AG04450 (cell line): ENCODE data around the gene PROKR2. TPM values are rescaled to one million over a fixed set of nuclear protein-coding genes. Genes with fewer than 3 reads are reported as not detected.

ENCODE experiments used
- CTCF ChIA-PET: fragments of 300-600, 350-600 bp; formaldehyde crosslinking; extraction: SDS; loops from one replicate; lab custom pipeline; 2022; ENCODE audit warnings: antibody characterized with exemption, inconsistent platforms; lab: Charles Lee
- POLR2A ChIA-PET: fragments of 350-600 bp; formaldehyde crosslinking; extraction: SDS; loops from one replicate; lab custom pipeline; 2021; ENCODE audit warnings: antibody characterized with exemption, inconsistent platforms; lab: Yijun Ruan, JAX
- DNase-seq: peaks from one replicate; pipeline ENCODE4 v3.0.0-alpha.2; 2011; ENCODE audit warnings: low read depth, low spot score
- H3K27ac ChIP-seq: one replicate; pipeline ENCODE4 v1.5.1; 2012; ENCODE audit warnings: low read depth, low read length, control low read depth
- H3K27me3 ChIP-seq: one replicate; pipeline ENCODE4 v1.6.0; 2012; ENCODE audit warnings: low read length; ENCODE audit not compliant: control insufficient read depth, insufficient read depth
- H3K4me3 ChIP-seq: 2 replicates; pipeline ENCODE4 v1.5.1; 2011; ENCODE audit warnings: mild to moderate bottlenecking, low read depth, low read length, control low read depth
- H3K9me3 ChIP-seq: 2 replicates; pipeline ENCODE4 v1.5.1; 2012; ENCODE audit warnings: low read length; ENCODE audit not compliant: control insufficient read depth, insufficient read depth
- polyA plus RNA-seq: library from polyadenylated mRNA; depleted of rRNA; stranded (reverse); fragments of >200 nt; gene quantifications from 2 replicates; pipeline ENCODE4 v1.2.3, GENCODE V29; 2011; rRNA removed
- small RNA-seq: library from RNA; depleted of rRNA; stranded (forward); fragments of <200 nt; gene quantifications from one replicate; pipeline ENCODE3, GENCODE V24; 2012; ENCODE audit warnings: low read depth; ENCODE audit not compliant: insufficient read length
- TF ChIP-seq, protein P1 (sequence below): IDR thresholded peaks from 2 replicates; pipeline ENCODE4 v1.5.1; 2011; ENCODE audit warnings: low read depth, low read length, control low read depth, inconsistent platforms

The PROKR2 gene
- polyA plus RNA-seq, 1 experiment: not detected

DNA sequence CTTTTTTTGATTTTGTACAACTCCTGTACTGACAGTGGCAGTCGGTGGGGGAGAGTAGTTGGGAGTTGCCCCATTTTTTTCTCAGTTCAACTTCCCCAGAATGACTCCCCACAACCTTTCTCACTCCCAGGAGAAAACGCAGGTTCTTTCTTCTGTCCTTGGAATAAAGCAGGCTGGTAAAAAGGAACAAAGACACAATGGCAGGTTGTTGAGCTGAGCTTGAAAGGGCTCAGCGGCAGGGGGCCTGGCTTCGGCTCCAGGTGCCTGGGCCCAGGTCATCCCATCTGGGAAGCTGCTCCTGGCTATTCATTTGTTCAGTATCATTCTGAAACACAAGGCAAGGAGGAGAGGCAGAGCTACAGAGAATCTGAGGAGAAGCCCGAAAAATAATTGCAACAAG, 46.2 kb downstream of the PROKR2 start:
- no peak overlapping the region for H3K4me3 ChIP-seq
- POLR2A ChIA-PET: no interaction called here
- CTCF ChIA-PET: no interaction called here
- H3K9me3 ChIP-seq: no peaks in the 10 kb centered on the region
- no peaks in the 10 kb centered on the region for H3K27me3 ChIP-seq
- TF ChIP-seq, protein P1, sequence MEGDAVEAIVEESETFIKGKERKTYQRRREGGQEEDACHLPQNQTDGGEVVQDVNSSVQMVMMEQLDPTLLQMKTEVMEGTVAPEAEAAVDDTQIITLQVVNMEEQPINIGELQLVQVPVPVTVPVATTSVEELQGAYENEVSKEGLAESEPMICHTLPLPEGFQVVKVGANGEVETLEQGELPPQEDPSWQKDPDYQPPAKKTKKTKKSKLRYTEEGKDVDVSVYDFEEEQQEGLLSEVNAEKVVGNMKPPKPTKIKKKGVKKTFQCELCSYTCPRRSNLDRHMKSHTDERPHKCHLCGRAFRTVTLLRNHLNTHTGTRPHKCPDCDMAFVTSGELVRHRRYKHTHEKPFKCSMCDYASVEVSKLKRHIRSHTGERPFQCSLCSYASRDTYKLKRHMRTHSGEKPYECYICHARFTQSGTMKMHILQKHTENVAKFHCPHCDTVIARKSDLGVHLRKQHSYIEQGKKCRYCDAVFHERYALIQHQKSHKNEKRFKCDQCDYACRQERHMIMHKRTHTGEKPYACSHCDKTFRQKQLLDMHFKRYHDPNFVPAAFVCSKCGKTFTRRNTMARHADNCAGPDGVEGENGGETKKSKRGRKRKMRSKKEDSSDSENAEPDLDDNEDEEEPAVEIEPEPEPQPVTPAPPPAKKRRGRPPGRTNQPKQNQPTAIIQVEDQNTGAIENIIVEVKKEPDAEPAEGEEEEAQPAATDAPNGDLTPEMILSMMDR: no peak
- no peak overlapping the region for H3K27ac ChIP-seq
- no peak for DNase-seq

DNA sequence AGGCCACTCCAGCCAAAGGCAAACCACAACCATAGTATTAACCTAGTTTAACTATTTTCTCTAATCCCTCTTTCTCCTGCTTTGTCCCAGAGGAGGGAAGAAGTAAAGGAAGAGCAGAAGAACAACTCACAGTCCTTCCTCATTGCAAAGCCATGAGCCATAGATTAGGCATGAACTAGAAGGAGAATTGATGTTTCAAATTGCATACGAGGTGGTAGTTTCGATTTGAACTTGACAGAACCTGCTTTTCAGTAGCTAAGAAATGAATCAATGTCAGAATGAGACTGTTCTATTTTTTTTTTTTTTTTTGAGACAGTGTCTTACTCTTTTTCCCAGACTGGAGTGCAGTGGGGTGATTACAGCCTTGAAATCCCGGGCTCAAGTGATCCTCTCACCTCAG, 48.3 kb downstream of the PROKR2 start:
- Histone ChIP-seq H3K27ac (no peak overlapping the region), H3K4me3 (no peak overlapping the region), H3K9me3 (no peaks in the 10 kb centered on the region), H3K27me3 (peaks cover 3% of the 10 kb centered on the region)
- no peak for DNase-seq
- CTCF ChIA-PET: interaction anchor here (0.6 to 0.7 kb wide), 2 partner anchors 45 to 135 kb away, joined by 5 to 11 read pairs; no protein-coding TSS in a partner anchor
- POLR2A ChIA-PET: no interaction called here
- TF ChIP-seq, protein P1: no peak

DNA sequence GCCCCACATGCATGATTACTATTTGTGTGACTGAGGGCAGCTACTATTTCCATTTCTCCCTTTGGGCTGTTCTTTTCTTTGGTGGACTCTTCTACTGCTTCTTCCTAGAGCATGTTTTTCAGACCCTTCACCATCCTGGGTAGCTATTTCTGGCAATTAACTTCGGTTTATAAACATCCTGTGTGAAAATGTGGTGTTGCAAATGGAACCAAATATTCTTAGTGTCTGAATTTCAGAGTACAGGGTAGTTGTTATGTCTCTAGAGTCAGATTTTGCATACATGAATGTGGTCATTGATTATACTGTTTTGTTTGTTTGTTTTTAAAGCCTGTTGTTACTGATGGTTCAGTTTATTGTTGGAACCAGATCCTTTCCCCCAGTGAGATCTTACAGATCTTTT, 49.7 kb downstream of the PROKR2 start:
- no peaks in the 10 kb centered on the region for H3K9me3 ChIP-seq
- H3K27ac ChIP-seq: no peak overlapping the region
- no peak for DNase-seq
- peaks cover 3% of the 10 kb centered on the region for H3K27me3 ChIP-seq
- ChIA-PET POLR2A (no interaction called here), CTCF (no interaction called here)
- no peak overlapping the region for H3K4me3 ChIP-seq
- TF ChIP-seq, protein P1: no peak

Small RNAs within 50 kb of the gene (small RNA-seq; reads per million reads assigned to genes)
- gene RNA5-8SP7: not detected

Other genes with a start within 250 kb of the PROKR2 start
- gene TMEM230, start 203.9 kb downstream of the PROKR2 start, polyA plus RNA-seq: 181 and 209 TPM in 2 replicates
- gene PCNA, start 197.0 kb downstream of the PROKR2 start, polyA plus RNA-seq: 118 and 134 TPM in 2 replicates
- 43.5 and 48.7 TPM in 2 replicates for gene CDS2, start 189.9 kb downstream of the PROKR2 start, polyA plus RNA-seq